ENCODE data around the gene SLC25A2. TPM values are rescaled to one million over a fixed set of nuclear protein-coding genes. Genes with fewer than 3 reads are reported as not detected.

Gene SLC25A2
- total and polyA plus RNA-seq, 2 of the 13 experiments (the other 11 are each of a cell fraction or from before 2014, with no cell fraction given): 0.13 TPM; not detected in 1

- TF ChIP-seq ZBTB26 (CRISPR knock-in tag; IDR thresholded peaks at IDR 0.05; ENCODE audit: borderline replicate concordance) (peak; percentile 51; the same call in 1 of the 2 replicates), MLXIP (CRISPR knock-in tag; IDR thresholded peaks at IDR 0.05; ENCODE audit: borderline replicate concordance) (no peak; the same call in 1 of the 2 replicates), CSRNP2 (CRISPR knock-in tag; conservative IDR thresholded peaks at IDR 0.05; ENCODE audit: low read depth) (no peak), KDM6A (CRISPR knock-in tag; IDR thresholded peaks at IDR 0.05; ENCODE audit: low read depth) (no peak), ZNF589 (CRISPR knock-in tag; conservative IDR thresholded peaks at IDR 0.05) (peak; percentile 93), ARID5B (CRISPR knock-in tag; IDR thresholded peaks at IDR 0.05) (peak; percentile 11), GTF2F1 (IDR thresholded peaks at IDR 0.05; ENCODE audit: low read length) (peak; percentile 98), ZXDC (CRISPR knock-in tag; IDR thresholded peaks at IDR 0.05) (peak; percentile 71; the same call in 1 of the 2 replicates), ZNF3 (CRISPR knock-in tag; IDR thresholded peaks at IDR 0.05) (0 out of 2 replicates have a peak, but pooled peaks have one; percentile 78), SMARCC2 (IDR thresholded peaks at IDR 0.05) (no peak), ZBTB1 (CRISPR knock-in tag; IDR thresholded peaks at IDR 0.05; ENCODE audit: borderline replicate concordance) (no peak), MAX (IDR thresholded peaks at IDR 0.05) (peak; percentile 76), TARDBP (CRISPR knock-in tag; IDR thresholded peaks at IDR 0.05) (no peak; the same call in 1 of the 2 replicates), ZNF333 (CRISPR knock-in tag; IDR thresholded peaks at IDR 0.05; ENCODE audit: borderline replicate concordance) (no peak), NR1H2 (CRISPR knock-in tag; IDR thresholded peaks at IDR 0.05; ENCODE audit: borderline replicate concordance, low read depth) (0 out of 2 replicates have a peak, but pooled peaks have one; percentile 20)
These were observed 16.6 kb upstream of the SLC25A2 start, which contains the start of gene TAF7 (continued) for GRCh38 chr5:141320225-141321169.
